ENCODE data around the gene SVIL.

- TF ChIP-seq EZH2 (IDR thresholded peaks at IDR 0.05; ENCODE audit: low read length, missing control alignments) (no peak), CTCF (conservative IDR thresholded peaks at IDR 0.05 in 1 of 2, IDR thresholded peaks at IDR 0.05 in 1 of 2; ENCODE audit: low read depth in 1 of 2, low read length in 2 of 2) (no peak)
These were observed 56.3 kb downstream of the SVIL start for GRCh38 chr10:29578457-29578856.

Data from fibroblast of lung (primary cell).